Fibroblast of upper back skin (primary cell): ENCODE results near the gene FANCG.
A peak's percentile ranks its signal among the peaks of the same experiment; 100 is the strongest.

Source experiments
- DNase-seq: peaks from one replicate; pipeline ENCODE4 v3.0.0-alpha.2; 2013

Gene FANCG

GRCh38 chr9:35079426-35080341 lies at the start of gene FANCG:
FANCG (minus strand) TSS chr9:35079942; CDS start chr9:35079524, 418 bp downstream.
- peak; percentile 90 for DNase-seq

DNA sequence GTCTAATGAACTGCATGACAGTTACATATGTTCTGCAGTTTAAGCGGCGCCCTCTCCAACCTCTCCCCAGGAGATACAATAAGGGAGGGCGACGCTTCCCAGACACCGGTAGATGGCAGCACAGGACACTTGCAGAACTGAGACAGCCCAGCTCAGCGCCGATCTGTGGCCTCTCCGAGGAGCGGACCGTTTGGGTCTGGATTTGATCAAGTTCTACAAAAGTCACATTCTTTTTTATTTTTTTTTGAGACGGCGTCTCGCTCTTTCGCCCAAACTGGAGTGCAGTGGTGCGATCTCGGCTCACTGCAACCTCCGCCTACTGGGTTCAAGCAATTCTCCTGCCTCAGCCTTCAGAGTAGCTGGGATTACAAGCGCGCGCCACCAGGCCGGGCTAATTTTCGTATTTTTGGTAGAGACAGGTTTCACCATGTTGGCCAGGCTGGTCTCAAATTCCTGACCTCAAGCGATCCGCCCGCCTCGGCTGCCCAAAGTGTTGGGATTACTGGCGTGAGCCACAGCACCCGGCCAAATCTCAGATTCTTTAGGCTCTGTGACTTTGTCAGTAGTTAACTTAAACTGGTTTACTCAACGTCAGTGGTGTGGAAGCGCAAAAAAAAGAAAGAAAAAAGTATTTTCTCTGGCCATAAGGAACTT lies 37.3 kb upstream of the FANCG start:
- peak; percentile 94 for DNase-seq

DNA sequence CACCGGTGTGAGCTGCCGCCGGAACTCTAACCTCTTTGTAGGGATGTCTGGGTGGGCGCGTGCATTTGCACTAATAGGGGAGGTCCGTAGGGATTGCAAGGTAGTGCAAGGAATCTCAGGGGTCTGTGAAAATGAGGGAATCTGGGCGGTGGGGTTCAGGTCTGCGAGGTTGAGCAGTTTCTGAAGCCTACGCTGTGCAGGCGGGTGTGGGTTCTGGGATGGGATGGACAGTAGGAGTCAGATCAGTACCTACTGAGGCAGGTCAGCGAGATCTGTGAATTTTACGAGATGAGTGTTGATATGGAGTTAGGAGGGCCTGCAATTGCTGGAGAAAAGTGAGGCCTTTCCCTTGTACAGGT lies 36.8 kb upstream of the FANCG start:
- no peak for DNase-seq

- DNase-seq = peak; percentile 97
Measured at GRCh38 chr9:35115680-35116538, 36.2 kb upstream of the FANCG start, which contains the start of gene ATOSB. ATOSB (minus strand) TSS chr9:35115862; CDS start chr9:35108274, 7,588 bp downstream.

- peak; percentile 55 for DNase-seq
Measured at GRCh38 chr9:35114840-35115628, 35.3 kb upstream of the FANCG start.

- peak; percentile 98 for DNase-seq
Measured at GRCh38 chr9:35114113-35114839, 34.5 kb upstream of the FANCG start.

GRCh38 chr9:35112257-35113020 lies 32.7 kb upstream of the FANCG start:
- peak; percentile 74 for DNase-seq

DNA sequence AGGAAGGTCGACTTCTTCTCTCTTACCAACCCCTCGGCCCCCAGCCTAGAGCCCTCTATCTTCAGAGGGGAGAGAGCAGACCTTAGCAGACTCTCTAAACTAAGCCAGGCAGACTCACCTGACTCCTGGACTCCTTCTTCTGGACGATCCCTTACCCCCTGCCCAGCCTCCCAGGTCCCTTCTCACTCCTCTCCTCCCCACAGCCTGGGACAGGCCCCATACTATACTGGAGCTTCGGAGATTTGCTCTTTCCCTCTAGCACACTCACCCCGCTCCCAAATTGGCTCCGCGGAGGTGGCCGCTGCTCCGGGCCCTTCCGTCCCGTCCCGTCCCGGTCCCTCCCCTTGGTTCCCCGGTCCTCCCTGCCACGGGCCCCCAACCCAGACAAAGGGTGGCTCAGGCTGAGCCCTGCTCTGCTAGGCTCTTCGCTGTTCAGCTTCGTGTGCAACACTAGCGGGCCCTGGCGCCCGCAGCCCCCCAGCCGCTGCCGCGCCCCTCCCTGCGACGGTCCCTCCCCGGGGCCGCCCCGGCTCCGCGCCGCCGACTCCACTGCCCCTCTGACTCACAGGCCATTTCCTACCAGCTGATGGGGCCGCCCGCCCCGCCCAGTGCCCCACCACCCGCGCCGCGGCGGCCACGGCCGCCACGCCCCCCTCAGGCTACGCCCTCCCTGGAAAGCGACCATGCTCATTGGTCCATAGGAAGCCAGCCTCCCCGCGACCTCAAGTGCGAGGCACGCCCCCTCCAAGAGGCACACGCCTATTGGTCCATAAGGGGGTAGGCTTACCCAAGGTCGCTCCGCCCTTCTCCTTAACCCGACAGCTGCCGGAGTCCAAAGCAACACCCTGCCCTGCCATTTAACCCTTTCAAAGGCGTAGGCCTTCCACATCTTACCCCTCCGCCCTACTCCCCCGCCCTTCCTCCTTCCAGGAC lies 31.5 kb upstream of the FANCG start:
- DNase-seq = peak; percentile 99

- DNase-seq = peak; percentile 48
Measured at GRCh38 chr9:35110327-35110761, 30.6 kb upstream of the FANCG start.

- DNase-seq = no peak
Measured at GRCh38 chr9:35108946-35109575, 29.3 kb upstream of the FANCG start.

- DNase-seq = no peak
Measured at GRCh38 chr9:35108461-35108860, 28.7 kb upstream of the FANCG start.

DNA sequence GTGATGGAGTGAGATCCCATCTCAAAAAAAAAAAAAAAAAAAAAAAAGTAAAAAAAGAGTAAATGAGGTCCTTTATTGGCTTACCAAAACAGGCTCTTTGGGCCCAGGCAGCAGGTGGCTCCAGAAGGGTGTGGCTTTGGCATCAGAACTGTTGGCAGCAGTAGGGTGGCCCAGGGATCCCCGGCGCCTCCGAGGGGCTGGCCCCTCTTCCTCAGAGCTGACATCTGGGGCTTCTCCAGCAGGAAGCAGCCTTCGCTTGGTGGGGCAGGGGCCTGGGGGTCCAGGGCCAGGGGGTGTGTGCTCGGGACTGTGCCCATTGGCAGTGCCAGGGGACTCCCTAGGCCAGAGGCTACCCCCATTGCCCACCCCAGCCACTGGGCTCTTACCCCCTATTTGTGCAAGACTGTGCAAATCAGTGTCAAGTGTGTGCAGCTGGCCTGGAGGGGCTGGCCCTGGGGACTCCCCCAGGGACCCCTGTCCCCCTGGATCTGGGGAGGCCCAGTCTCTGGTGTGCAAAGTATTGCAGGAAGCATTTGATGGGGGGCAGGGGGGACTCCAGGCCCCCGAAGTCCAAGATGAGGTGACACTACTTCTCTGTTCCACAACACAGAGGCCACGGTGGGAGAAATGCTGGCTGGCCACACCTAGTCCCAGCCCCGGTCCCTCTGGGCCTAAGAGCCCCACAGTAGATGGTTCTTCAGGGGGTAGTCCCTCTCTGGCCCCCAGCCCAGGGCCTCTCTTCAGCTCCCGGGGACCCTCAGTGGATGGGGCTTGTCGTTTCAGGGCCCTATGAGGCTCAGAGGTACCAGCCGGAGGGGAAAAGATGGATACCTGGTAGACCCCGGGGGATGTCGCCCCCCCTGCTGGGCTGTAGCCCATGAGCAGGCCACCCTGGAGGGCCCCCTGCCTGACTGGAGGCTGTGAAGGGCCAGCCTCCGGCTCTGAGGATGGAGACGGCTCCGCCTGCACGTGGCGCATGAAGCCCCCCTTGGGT lies 27.9 kb upstream of the FANCG start:
- no peak for DNase-seq

DNA sequence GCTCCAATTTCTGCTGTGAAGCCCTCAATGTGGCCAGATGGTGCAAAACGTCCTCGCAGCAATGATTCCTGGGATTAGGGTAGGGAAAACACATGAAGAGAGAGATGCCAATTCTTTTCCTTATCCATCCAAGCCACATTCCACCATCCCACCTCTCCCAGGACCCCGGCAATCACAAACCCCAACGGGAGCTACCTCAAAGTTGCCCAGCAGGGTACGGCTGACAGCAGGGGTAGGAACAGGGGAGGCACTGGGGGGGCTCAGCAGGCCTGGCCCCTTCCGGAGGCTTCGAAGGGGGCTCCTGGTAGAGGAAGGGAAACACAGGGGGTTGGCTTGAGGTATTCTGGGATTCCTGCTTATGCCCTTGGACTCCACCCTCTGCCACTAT lies 26.6 kb upstream of the FANCG start:
- no peak for DNase-seq

DNA sequence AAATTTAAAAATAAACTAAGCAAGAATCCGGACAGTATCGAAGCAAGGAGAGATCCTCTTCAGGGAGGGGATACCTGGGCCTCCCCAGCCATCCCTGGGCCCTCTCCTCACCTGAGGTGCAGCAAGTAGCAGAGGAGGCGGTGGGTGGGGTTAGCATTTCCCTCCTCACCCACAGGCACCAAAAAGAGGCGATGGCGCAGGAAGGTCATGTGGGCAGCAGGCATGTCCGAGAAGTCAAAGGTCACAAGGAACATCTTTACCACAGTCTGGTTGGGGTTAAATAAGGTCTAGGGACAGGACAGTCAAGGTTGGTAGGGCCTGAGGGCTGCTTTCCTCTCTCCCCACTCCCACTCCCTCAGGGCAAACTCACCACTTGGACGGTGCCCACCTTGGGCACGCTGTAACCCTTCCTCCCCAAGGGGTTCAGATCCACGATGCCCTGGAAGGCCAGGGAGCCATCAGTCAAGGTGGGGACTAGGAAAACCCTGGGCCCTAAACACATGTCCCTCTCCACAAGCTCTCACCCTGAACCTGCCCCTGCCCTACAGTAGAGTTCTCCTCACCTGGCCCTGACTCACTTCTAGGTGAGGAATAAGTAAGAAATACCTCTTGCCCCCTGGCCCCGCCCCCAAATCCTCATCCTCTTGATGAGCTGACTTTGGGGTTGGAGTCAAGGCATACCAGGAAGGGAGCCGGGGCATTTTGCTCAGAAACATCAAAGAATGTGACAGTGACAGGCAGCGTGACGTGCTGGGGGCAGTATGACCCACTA lies 26.0 kb upstream of the FANCG start:
- no peak for DNase-seq

DNA sequence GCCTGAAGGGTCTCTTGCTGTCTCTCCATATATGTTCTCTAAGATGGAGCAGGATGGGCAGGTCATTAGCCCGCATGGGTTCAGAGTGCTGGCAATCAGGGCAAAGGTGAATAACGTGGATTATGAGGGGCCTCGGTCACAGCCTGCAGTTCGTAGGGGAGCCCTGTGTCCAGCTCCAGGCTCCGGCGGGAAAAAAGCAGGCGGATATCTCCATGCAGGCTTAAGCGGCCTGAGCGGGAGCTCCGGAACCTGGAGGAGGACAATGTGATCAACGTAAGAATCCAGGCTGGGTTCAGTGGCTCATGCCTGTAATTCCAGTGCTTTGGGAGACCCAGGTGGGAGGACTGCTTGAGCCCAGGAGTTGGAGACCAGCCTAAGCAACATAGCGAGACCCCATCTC lies 25.4 kb upstream of the FANCG start:
- DNase-seq = no peak

DNA sequence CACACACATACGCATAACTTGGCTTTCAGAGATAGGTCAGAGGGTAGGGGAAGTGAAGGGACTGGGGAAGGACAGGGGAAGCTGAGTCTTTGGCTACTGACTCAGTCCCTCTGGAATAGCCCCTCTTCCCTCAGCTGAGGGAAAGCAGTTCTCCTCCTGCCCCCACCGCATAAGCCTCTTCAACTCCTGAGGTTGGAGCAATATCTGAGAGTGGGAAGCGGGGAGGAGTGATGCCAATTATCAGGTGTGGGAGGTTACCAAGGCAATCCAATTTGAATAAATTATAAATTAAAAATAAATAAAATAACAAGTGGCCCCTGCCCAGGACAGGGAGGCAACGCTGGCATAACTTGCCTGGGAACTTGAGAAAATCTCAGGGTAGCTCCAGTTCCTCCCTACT lies 24.8 kb upstream of the FANCG start:
- DNase-seq = no peak

DNA sequence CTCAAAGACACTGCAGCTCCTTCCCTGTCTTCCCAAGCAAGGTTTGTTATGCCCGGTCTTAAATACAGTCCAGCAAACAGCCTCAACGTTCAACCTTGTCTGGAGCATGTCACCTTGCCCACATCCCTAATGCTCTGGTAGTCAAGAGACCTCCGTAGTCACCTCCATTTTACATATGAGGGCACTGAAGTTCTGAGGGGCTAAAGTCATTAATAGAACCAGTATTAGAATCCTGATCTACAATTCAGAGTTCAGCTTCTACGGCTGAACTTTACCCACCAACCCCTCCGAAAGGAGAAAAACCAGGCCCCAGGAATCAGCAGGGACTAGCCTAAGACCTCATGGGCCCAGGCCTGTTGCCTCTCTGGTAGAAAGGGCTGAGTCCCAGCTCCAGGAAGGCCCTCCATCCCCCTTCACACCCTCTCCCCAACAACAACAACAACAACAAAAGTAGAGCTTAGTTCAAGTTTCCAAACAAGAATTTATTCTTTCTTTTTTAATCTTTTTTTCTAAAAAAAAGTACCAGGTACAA lies 24.0 kb upstream of the FANCG start:
- no peak for DNase-seq
